GM06990 (cell line): ENCODE measurements around the gene CD248.

Source experiments
- DNase-seq: peaks from one replicate; pipeline ENCODE4 v3.0.0-alpha.2; 2011; ENCODE audit not compliant: insufficient read length; ENCODE audit errors: extremely low read depth
- H3K27me3 ChIP-seq: replicated peaks from 2 replicates; pipeline ENCODE4 v1.6.0; 2011; ENCODE audit warnings: low read length; ENCODE audit not compliant: control insufficient read depth, insufficient read depth
- H3K36me3 ChIP-seq: 2 replicates; pipeline ENCODE4 v1.5.1; 2011; ENCODE audit warnings: low read length; ENCODE audit not compliant: control insufficient read depth, insufficient read depth
- H3K4me3 ChIP-seq: replicated peaks from 2 replicates; pipeline ENCODE4 v1.5.1; 2011; ENCODE audit warnings: low read depth, mild to moderate bottlenecking, control low read depth, low read length
- TF ChIP-seq, protein P1 (sequence below): IDR thresholded peaks from 2 replicates; pipeline ENCODE4 v1.5.1; 2011; ENCODE audit warnings: low read length, control low read depth, mild to moderate bottlenecking, inconsistent platforms; ENCODE audit not compliant: insufficient read depth, poor library complexity, severe bottlenecking

The CD248 gene

DNA sequence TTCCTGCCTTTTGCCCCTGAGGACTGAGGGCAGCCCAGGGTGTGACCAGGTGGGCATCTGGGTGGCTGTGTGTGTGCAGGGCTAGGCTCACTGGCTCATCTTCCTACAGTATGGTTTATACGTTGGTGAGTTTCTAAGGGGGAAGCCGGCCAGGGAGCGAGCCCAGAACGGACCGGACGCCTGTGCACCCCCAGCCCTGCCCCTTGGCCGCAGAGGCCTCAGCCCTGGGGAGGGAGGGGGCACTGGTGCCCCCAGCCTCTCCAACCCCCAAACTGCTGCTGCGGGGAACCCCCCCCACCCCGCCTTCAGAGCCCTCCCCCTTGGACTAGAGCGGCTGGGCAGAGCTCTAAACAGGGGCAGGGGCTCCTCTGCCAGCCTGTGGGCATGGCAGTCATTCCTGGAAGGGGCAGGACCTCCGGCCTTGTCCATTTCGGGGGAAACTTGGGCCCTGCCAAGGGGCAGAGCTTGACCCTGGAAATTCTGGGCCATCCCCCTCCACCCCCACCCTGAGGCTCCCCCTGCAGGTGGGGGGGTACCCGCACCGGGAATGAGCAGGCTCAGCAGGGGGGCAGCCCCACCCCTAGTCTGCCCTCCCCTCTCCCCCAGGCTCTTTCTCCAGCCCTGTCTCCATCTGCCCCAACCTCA lies 33.3 kb downstream of the CD248 start:
- DNase-seq: no peak
- Histone ChIP-seq H3K27me3 (no peaks in the 10 kb centered on the region), H3K4me3 (no peak overlapping the region), H3K36me3 (peaks cover 12% of the 10 kb centered on the region)
- TF ChIP-seq, protein P1, sequence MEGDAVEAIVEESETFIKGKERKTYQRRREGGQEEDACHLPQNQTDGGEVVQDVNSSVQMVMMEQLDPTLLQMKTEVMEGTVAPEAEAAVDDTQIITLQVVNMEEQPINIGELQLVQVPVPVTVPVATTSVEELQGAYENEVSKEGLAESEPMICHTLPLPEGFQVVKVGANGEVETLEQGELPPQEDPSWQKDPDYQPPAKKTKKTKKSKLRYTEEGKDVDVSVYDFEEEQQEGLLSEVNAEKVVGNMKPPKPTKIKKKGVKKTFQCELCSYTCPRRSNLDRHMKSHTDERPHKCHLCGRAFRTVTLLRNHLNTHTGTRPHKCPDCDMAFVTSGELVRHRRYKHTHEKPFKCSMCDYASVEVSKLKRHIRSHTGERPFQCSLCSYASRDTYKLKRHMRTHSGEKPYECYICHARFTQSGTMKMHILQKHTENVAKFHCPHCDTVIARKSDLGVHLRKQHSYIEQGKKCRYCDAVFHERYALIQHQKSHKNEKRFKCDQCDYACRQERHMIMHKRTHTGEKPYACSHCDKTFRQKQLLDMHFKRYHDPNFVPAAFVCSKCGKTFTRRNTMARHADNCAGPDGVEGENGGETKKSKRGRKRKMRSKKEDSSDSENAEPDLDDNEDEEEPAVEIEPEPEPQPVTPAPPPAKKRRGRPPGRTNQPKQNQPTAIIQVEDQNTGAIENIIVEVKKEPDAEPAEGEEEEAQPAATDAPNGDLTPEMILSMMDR: peak; percentile 30

- TF ChIP-seq, protein P1: peak; percentile 96
- H3K36me3 ChIP-seq: peaks cover 12% of the 10 kb centered on the region
- no peak overlapping the region for H3K4me3 ChIP-seq
- peak; percentile 94 for DNase-seq
- no peaks in the 10 kb centered on the region for H3K27me3 ChIP-seq
Observed at GRCh38 chr11:66282468-66283455, 34.1 kb downstream of the CD248 start.

- H3K4me3 ChIP-seq: no peak overlapping the region
- TF ChIP-seq, protein P1: no peak
- H3K36me3 ChIP-seq: peaks cover 12% of the 10 kb centered on the region; the same call in 1 of the 2 replicates
- no peak for DNase-seq
- H3K27me3 ChIP-seq: no peaks in the 10 kb centered on the region
Observed at GRCh38 chr11:66281776-66282467, 34.9 kb downstream of the CD248 start.

DNA sequence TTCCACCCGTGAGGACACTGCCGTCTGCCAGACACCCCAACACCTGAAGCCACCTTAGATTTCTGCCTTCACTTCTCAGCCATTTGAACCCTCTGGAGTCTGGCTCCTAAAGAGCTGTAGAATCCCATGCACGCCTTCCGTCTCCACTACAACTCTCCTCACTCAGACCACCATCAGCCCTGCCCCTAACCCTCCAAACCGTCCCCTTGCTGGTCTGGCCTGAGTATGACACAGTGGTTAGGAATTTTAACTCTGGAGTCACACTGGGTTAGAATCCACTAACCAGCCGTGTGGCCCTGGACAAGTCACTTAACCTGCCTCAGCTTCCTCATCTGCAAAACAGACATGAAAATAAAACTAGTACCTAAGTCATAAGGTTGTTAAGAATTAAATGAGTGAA lies 35.8 kb downstream of the CD248 start:
- peaks cover 18% of the 10 kb centered on the region for H3K36me3 ChIP-seq
- no peaks in the 10 kb centered on the region for H3K27me3 ChIP-seq
- DNase-seq: no peak
- H3K4me3 ChIP-seq: no peak overlapping the region
- TF ChIP-seq, protein P1: no peak

GRCh38 chr11:66280428-66280827 lies 36.4 kb downstream of the CD248 start:
- H3K36me3 ChIP-seq: peaks cover 15% of the 10 kb centered on the region
- TF ChIP-seq, protein P1: no peak
- H3K4me3 ChIP-seq: no peak overlapping the region
- no peak for DNase-seq
- H3K27me3 ChIP-seq: no peaks in the 10 kb centered on the region
